ENCODE results near the gene GRAMD4.

GRCh38 chr22:46573781-46574437 is 46.3 kb upstream of the GRAMD4 start:
- no peak for TF ChIP-seq CTCF (IDR thresholded peaks at IDR 0.05; ENCODE audit: low read length)
- TF ChIP-seq EZH2 (IDR thresholded peaks at IDR 0.05; ENCODE audit: borderline replicate concordance, low read length) = no peak

Measured in OCI-LY1 (cell line).